ENCODE results near the gene AP3M1.

Gene AP3M1

GRCh38 chr10:74079028-74079935 lies 71.3 kb downstream of the AP3M1 start:
- no peak for DNase-seq

DNA sequence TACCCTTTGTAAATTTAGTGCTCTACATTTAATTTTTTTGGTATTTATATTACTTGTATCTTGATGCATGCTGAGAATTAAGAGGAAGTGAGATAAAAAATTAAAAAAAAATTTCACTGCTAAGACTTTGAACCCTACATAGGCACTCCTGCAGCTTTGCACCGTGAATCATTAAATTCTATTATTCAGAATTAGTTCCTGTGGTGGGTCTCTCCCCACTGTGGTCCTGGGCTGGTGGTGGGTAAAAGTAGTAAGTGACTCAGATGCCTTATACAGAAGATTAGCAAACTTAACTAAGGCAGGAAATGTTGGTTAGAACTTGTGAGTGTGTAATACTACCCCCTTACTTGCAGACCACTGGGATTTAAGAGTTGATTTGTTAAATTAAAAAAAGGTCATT lies 72.6 kb downstream of the AP3M1 start:
- DNase-seq, result no peak

DNA sequence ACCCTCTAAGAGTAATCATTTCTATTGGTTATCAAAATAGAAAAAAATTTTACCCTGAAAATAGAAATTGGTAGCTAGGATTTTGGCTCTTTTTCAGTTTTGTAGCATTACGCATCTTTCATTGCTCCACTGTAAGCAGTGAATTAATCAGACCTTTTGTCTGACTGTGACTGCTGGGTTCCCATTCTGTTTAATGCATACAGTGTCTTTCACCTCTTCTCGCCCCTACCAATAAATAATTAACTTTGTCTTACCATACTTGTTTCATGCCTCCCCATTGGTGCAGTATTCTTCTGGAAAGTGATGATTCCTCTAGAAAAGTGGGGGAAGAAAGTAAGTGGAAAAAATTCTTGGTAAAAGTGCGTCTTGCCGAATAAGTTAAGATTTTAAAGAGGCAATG lies 73.2 kb downstream of the AP3M1 start:
- DNase-seq, result no peak

- DNase-seq, result no peak
These were observed 73.7 kb downstream of the AP3M1 start for GRCh38 chr10:74076961-74077360.

- DNase-seq, result no peak
These were observed 74.7 kb downstream of the AP3M1 start for GRCh38 chr10:74075906-74076305.

- no peak for DNase-seq
These were observed 78.1 kb downstream of the AP3M1 start for GRCh38 chr10:74072503-74072902.

DNA sequence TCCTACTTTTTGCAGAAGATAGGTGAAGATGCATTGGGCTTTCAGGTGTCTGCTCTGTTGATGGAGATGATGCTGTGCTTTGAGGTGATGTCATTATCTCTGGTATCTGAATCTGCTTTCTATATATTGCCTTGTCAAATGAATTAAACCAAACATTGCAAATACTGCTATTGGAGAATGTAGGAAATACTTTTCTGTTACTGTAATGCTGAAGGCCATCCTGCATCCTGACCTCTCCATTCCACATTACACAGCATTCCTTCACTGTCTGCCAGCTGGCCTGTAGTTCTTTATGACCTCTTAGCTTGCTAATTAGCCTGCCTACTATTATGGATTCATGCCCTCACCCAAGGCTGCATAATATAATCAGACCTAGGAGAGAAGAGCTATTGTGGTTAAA lies 79.5 kb downstream of the AP3M1 start:
- no peak for DNase-seq

Data from NCI-H1092 (cell line).